HCEC 1CT (cell line): ENCODE results near the gene SHROOM3.
A peak's percentile ranks its signal among the peaks of the same experiment; 100 is the strongest.
"Not testable (repeated sequence)": the region's sequence is repeated elsewhere in the genome, so short reads cannot be mapped to it uniquely, and the experiment has no call there.

Experiments used
- DNase-seq: peaks from one replicate; pipeline ENCODE4 v3.0.0-alpha.2; 2017

Gene SHROOM3

GRCh38 chr4:76703123-76703490, 268.1 kb downstream of the SHROOM3 start:
- peak; percentile 42 for DNase-seq

- peak; percentile 47 for DNase-seq
Observed at GRCh38 chr4:76703676-76704075, 268.6 kb downstream of the SHROOM3 start.

GRCh38 chr4:76704133-76704881, 269.3 kb downstream of the SHROOM3 start:
- peak; percentile 84 for DNase-seq

DNA sequence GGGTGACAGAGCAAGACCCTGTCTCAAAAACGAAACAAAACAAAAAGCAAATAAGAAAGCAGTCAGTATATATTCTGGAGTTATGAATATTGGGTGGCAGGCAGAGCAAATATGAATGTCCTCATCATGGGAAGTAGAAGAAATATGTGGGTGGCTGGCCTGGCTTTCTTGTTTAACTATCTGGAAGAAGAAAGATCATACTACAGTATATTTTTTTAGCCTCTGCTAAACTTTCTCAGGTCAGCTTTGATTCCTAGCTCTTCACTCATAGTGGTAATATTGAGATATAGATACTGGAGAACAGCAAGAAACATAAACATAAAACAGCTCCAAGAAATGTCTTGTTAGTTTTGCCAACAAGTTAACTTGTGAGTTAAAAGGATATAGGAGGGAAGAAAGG, 270.4 kb downstream of the SHROOM3 start:
- DNase-seq = no peak

DNA sequence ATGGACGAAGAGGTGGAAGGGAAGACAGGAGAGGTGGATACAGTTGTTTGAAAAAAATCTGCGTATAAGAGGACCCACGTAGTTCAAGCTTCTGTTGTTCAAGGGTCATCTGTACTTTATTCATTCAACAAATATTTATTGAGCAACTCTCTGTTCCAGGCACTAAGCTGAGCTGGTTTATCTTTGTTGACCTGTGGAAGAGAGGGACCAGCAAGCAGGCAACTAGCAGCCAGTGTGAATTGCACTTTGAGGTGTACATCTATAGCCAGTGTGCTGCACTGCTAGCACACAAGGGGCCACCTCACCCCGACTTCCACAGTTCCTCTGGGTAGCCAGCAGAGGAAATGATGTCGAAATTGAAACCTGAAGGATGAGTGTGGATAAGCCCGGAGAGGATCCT, 271.6 kb downstream of the SHROOM3 start:
- peak; percentile 69 for DNase-seq

GRCh38 chr4:76708971-76709771, 274.1 kb downstream of the SHROOM3 start:
- no peak for DNase-seq

GRCh38 chr4:76709772-76710090, 274.7 kb downstream of the SHROOM3 start:
- no peak for DNase-seq

- no peak for DNase-seq
Observed at GRCh38 chr4:76712564-76712963, 277.5 kb downstream of the SHROOM3 start.

GRCh38 chr4:76714226-76714625, 279.2 kb downstream of the SHROOM3 start:
- DNase-seq = no peak

GRCh38 chr4:76716020-76716419, 281.0 kb downstream of the SHROOM3 start:
- DNase-seq = no peak

GRCh38 chr4:76716658-76717057, 281.6 kb downstream of the SHROOM3 start:
- no peak for DNase-seq

DNA sequence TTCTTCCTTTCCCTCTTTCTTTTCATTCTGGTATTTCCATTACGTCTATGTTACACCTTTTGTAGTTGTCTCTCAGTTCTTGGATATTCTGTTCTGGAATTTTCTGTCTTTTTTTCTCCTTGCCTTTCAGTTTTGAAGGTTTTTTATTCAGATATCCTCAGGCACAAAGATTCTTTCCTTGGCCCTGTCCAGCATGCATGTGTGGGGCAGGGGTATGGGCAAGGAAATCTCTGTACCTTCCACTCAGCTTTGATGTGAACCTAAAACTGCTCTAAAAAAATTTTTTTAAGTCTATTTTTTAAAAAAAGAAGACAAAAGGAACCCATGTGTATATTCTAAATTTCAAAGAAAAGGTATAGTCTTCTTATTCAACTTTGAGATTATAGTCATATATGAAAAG, 282.4 kb downstream of the SHROOM3 start:
- DNase-seq = no peak

DNA sequence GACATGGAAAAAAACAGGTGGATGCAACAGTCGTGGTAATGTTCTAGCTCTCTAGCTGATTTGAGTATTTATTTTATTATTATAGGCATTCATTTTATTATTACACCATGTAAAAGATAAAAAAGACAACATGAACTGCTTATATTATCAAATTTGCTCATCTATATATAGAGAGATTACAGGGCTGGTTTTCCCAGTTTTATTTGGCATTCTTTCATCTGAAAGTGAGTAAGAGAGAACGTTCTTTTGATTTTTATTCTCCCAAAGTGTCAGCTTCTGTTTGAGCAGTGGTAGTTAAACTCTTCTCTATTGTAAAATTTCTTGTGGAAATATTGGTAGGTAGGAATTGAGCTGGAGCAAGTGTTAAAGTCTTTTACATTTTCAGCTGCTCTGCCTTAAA, 283.0 kb downstream of the SHROOM3 start:
- no peak for DNase-seq

- DNase-seq = no peak
Observed at GRCh38 chr4:76718831-76719230, 283.8 kb downstream of the SHROOM3 start.

- no peak for DNase-seq
Observed at GRCh38 chr4:76720121-76720520, 285.1 kb downstream of the SHROOM3 start.

- DNase-seq = not testable (repeated sequence)
Observed at GRCh38 chr4:76722146-76722545, 287.1 kb downstream of the SHROOM3 start.

GRCh38 chr4:76722838-76723237, 287.8 kb downstream of the SHROOM3 start:
- DNase-seq = no peak

GRCh38 chr4:76723373-76723772, 288.3 kb downstream of the SHROOM3 start:
- peak; percentile 35 for DNase-seq

GRCh38 chr4:76723924-76724323, 288.9 kb downstream of the SHROOM3 start:
- DNase-seq = peak; percentile 59

GRCh38 chr4:76725039-76725438, 290.0 kb downstream of the SHROOM3 start:
- no peak for DNase-seq

- peak; percentile 23 for DNase-seq
Observed at GRCh38 chr4:76726176-76726575, 291.1 kb downstream of the SHROOM3 start.

- DNase-seq = no peak
Observed at GRCh38 chr4:76726631-76727030, 291.6 kb downstream of the SHROOM3 start.

DNA sequence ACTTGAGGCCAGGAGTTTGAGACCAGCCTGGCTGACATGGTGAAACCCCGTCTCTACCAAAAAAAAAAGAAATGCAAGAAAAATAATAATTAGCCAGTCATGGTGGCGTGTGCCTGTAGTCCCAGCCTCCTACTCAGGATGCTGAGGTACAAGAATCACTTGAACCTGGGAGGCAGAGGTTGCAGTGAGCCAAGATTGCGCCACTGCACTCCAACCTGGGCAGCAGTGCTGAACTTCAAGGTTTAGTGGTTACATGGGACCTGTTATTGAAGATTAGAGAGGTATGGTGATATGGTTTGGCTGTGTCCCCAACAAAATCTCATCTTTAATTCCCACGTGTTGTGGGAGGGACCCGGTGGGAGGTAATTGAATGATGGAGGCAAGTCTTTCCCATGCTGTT, 292.9 kb downstream of the SHROOM3 start:
- DNase-seq = not testable (repeated sequence)

DNA sequence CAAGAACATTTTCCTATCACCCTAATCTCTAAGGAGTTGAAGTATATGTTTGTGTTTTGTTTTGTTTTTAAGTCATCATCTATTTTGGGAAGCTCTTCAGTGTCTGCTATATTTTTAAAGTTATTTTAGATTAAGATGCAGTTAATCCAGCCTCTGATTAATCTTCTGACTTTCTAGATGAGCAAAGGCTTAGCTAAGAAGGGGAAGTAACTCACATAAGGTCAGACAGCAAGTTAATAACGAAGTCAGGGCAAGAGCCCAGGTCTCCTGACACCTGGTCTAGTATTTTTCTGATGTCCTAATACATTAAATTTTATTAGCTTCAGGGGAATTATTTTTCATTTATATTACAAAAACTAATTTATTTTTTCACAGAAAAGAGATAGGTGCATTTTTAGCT, 294.4 kb downstream of the SHROOM3 start:
- no peak for DNase-seq

- DNase-seq = no peak
Observed at GRCh38 chr4:76729980-76730379, 295.0 kb downstream of the SHROOM3 start.
